Activated CD4-positive, alpha-beta T cell treated with anti-CD3 and anti-CD28 coated beads, Interleukin-2, amount 10 ng/mL, durations not matched to agents 24 days and 14 days (primary cell): ENCODE data around the gene MSMP. TPM values are rescaled to one million over a fixed set of nuclear protein-coding genes. Genes with fewer than 3 reads are reported as not detected.

Source experiments
- DNase-seq: peaks from one replicate; pipeline ENCODE4 v3.0.0; 2022
- H3K27ac Mint-ChIP-seq: one replicate; pipeline ENCODE4 v1.8.0; 2022; ENCODE audit warnings: mild to moderate bottlenecking, mixed read lengths
- H3K27me3 Mint-ChIP-seq: one replicate; pipeline ENCODE4 v1.8.0; 2022; ENCODE audit warnings: mixed read lengths
- H3K36me3 Mint-ChIP-seq: one replicate; pipeline ENCODE4 v1.8.0; 2022; ENCODE audit warnings: low read depth, mild to moderate bottlenecking, mixed read lengths
- H3K4me1 Mint-ChIP-seq: one replicate; pipeline ENCODE4 v1.8.0; 2021; ENCODE audit warnings: mixed read lengths
- H3K4me3 Mint-ChIP-seq: one replicate; pipeline ENCODE4 v1.8.0; 2022; ENCODE audit warnings: mild to moderate bottlenecking, moderate library complexity, mixed read lengths
- H3K9me3 Mint-ChIP-seq: one replicate; pipeline ENCODE4 v1.8.0; 2021; ENCODE audit warnings: mixed read lengths
- intact Hi-C: fragments of 100-400 bp; cut with micrococcal nuclease; formaldehyde crosslinking; loops from one replicate; pipeline ENCODE4 v1.15.1; 2023
- total RNA-seq: library from RNA; stranded (reverse); gene quantifications from 2 replicates; pipeline ENCODE4 v1.2.3, GENCODE V29; 2022

MSMP gene
- total RNA-seq, 1 donor from 2014 or later: not detected

DNA sequence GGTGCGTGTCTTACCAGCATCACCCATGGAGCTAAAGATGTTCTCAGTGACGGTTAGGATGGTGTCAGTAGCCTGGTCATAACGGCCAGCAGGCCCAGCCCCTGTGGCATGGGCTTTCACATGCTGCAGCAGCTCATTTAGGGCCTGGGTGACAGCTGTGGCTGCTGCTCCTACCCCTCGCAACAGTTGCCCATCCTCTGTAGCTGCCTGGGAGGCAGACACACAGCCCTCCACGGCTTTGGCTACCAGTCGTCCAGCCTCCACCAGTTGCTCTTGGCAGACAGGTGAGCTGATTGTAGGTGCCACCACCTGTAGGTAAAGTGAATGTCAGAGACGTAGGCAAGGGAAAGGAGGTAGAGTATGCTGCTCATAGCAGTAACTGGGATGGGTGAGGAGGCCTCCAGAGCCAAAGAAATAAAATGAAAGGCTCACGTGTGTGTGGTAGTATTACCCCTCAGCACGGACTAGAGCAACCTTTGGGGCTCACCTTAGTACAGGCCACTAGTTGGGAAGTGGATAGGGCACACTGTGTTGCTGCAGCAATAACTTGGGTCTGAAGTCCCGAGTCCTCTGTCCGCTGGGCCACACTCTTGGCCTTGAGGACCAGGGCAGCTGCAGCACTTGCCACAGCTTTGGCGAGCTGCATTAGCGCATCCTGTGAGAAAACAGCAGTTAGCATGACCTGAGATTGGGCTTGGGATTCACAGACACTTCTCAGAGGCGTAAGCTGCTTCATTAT lies 36.8 kb downstream of the MSMP start:
- no peaks in the 10 kb centered on the region for H3K9me3 Mint-ChIP-seq
- H3K27ac Mint-ChIP-seq: no peak overlapping the region
- intact Hi-C loops: no loop called here
- H3K36me3 Mint-ChIP-seq: peaks cover 84% of the 10 kb centered on the region
- no peaks in the 10 kb centered on the region for H3K27me3 Mint-ChIP-seq
- H3K4me3 Mint-ChIP-seq: no peak overlapping the region
- DNase-seq: no peak
- H3K4me1 Mint-ChIP-seq: peaks cover 3% of the 10 kb centered on the region

DNA sequence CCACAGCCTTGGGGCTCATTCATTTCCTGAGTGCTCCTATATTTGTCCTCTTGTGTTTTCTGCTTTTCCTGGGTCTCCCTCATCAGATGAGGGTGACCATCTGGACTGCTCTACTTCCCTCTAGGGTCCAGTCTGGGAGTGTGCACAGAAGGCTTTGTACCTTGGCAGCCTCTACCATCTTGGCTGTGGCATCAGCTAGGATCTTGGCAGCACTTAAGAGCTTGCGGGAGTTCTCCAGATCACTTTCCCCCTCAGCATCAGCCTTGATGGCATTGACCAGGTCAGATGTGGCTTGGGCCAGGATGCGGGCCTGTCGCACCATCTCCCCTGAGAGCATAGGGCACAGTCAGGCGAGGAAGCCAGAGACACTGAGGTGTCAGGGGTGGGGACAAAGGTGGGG lies 37.8 kb downstream of the MSMP start:
- H3K36me3 Mint-ChIP-seq: peaks cover 84% of the 10 kb centered on the region

GRCh38 chr9:35714579-35715252 lies 39.4 kb downstream of the MSMP start:
- Mint-ChIP-seq H3K4me1 (peaks cover 4% of the 10 kb centered on the region), H3K36me3 (peaks cover 83% of the 10 kb centered on the region), H3K4me3 (no peak overlapping the region), H3K9me3 (no peaks in the 10 kb centered on the region), H3K27me3 (no peaks in the 10 kb centered on the region), H3K27ac (no peak overlapping the region)
- no peak for DNase-seq
- intact Hi-C loops: no loop called here

More for the DNA sequence above, 37.8 kb downstream of the MSMP start:
- no peaks in the 10 kb centered on the region for H3K9me3 Mint-ChIP-seq
- intact Hi-C loops: no loop called here
- DNase-seq: no peak
- peaks cover 4% of the 10 kb centered on the region for H3K4me1 Mint-ChIP-seq
- H3K27ac Mint-ChIP-seq: no peak overlapping the region
- H3K4me3 Mint-ChIP-seq: no peak overlapping the region
- no peaks in the 10 kb centered on the region for H3K27me3 Mint-ChIP-seq

- Mint-ChIP-seq H3K36me3 (peaks cover 80% of the 10 kb centered on the region), H3K27me3 (no peaks in the 10 kb centered on the region), H3K9me3 (no peaks in the 10 kb centered on the region), H3K27ac (no peak overlapping the region), H3K4me3 (no peak overlapping the region), H3K4me1 (peaks cover 4% of the 10 kb centered on the region)
- intact Hi-C loops: no loop called here
- DNase-seq: no peak
These were observed 40.0 kb downstream of the MSMP start for GRCh38 chr9:35714123-35714522.

GRCh38 chr9:35713578-35713977 lies 40.5 kb downstream of the MSMP start:
- Mint-ChIP-seq H3K36me3 (peaks cover 83% of the 10 kb centered on the region), H3K27me3 (no peaks in the 10 kb centered on the region), H3K4me1 (peaks cover 4% of the 10 kb centered on the region), H3K9me3 (no peaks in the 10 kb centered on the region), H3K27ac (no peak overlapping the region), H3K4me3 (no peak overlapping the region)
- DNase-seq: no peak
- intact Hi-C loops: no loop called here

DNA sequence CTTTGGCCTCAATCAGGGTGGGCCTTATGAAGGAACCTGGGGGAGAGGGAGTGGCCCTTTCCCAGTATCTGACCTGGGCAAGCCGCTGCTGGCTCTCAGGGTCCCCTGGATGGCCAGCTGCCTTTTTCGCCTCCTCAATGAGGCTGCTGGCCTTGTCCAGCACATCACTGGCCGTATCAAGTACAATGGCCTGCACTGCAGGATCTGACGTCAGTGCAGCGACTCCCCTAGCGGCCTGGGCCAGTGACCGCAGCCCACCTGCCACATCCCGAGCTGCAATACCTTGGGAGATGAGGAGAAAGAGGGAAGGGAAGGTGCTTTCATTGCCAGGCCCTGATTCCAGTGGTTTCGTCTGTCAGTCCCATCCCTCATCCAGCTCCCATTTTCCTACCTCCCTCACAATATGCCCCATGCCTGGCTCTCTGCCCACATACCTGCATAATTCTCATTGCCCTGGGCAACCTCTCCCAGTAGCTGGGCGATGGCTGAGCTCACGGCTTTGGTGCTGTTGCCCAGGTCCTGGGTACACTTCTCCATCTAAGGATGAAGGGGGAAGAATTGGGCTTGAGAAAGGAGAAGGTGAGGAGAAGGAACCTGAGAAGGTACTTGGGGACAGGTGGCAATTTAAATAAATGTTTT lies 41.2 kb downstream of the MSMP start:
- no peak overlapping the region for H3K4me3 Mint-ChIP-seq

GRCh38 chr9:35711501-35712428 lies 42.3 kb downstream of the MSMP start:
- DNase-seq: no peak
- H3K36me3 Mint-ChIP-seq: peaks cover 86% of the 10 kb centered on the region
- no peaks in the 10 kb centered on the region for H3K9me3 Mint-ChIP-seq
- no peaks in the 10 kb centered on the region for H3K27me3 Mint-ChIP-seq
- intact Hi-C loops: no loop called here
- H3K27ac Mint-ChIP-seq: peak overlapping the region; percentile 23
- peaks cover 4% of the 10 kb centered on the region for H3K4me1 Mint-ChIP-seq
- H3K4me3 Mint-ChIP-seq: no peak overlapping the region

More for the DNA sequence above, 41.2 kb downstream of the MSMP start:
- peaks cover 83% of the 10 kb centered on the region for H3K36me3 Mint-ChIP-seq
- no peaks in the 10 kb centered on the region for H3K27me3 Mint-ChIP-seq
- H3K9me3 Mint-ChIP-seq: no peaks in the 10 kb centered on the region
- H3K4me1 Mint-ChIP-seq: peaks cover 4% of the 10 kb centered on the region
- DNase-seq: no peak
- intact Hi-C loops: no loop called here
- H3K27ac Mint-ChIP-seq: no peak overlapping the region

GRCh38 chr9:35710818-35711500 lies 43.1 kb downstream of the MSMP start:
- no peaks in the 10 kb centered on the region for H3K9me3 Mint-ChIP-seq
- H3K27ac Mint-ChIP-seq: no peak overlapping the region
- intact Hi-C loops: no loop called here
- no peak for DNase-seq
- no peak overlapping the region for H3K4me3 Mint-ChIP-seq
- peaks cover 4% of the 10 kb centered on the region for H3K4me1 Mint-ChIP-seq
- no peaks in the 10 kb centered on the region for H3K27me3 Mint-ChIP-seq
- H3K36me3 Mint-ChIP-seq: peaks cover 87% of the 10 kb centered on the region

- Mint-ChIP-seq H3K27ac (no peak overlapping the region), H3K4me3 (no peak overlapping the region), H3K9me3 (no peaks in the 10 kb centered on the region), H3K27me3 (no peaks in the 10 kb centered on the region), H3K4me1 (peaks cover 4% of the 10 kb centered on the region), H3K36me3 (peaks cover 82% of the 10 kb centered on the region)
- no peak for DNase-seq
- intact Hi-C loops: no loop called here
These were observed 45.9 kb downstream of the MSMP start for GRCh38 chr9:35708146-35708545.

DNA sequence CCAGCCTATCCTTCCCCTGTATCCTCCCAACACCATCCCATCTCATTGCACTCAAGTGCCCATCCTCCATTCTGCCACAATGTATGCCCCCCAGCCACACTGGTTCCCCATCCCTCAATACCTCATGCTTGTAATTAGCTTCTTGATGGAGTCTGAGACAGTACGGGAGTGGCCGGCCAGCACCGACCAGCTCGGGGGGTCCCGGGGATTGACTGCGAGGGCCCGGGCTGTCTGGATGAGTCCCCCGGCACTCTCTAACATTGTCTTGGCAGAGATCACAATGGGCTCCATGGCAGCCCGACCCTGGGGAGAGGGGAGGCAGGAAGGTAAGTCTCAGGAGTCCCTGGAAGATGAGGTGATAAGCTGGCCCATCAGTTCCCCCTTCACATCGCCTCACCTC lies 47.1 kb downstream of the MSMP start:
- DNase-seq: no peak
- Mint-ChIP-seq H3K27me3 (no peaks in the 10 kb centered on the region), H3K4me3 (no peak overlapping the region), H3K4me1 (peaks cover 1% of the 10 kb centered on the region), H3K27ac (no peak overlapping the region), H3K9me3 (no peaks in the 10 kb centered on the region), H3K36me3 (peaks cover 79% of the 10 kb centered on the region)
- intact Hi-C loops: no loop called here

DNA sequence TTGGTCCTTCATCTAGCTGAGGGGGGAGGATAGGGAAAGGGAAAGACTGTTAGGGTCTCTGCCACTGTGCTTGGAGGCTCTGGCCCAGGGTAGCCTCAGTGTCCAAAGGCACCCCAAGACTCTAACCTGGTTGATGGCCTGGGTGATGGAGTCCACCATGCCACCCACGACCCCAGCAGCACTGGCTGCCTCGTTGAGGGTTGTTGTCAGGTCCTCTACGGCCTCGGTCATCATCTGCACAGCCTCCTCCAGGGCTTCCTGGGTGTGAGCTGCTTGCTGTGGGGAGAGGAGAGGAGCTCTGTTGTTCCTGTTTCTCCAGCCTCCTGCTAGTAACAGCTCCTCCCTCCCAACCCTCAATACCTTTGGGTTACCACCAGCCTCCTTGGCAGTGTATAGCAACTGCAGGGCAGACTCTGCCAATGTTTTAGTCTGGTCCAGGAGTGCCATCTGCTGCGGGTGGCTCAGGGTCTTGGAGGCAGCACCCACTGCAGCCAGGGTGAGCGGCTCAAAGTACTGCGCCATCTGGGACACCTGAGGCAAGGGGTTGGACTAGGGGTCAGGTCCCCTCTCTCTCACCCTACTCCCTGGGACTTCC lies 48.1 kb downstream of the MSMP start:
- intact Hi-C loops: no loop called here

GRCh38 chr9:35705372-35705771 lies 48.7 kb downstream of the MSMP start:
- intact Hi-C loops: no loop called here
- no peak overlapping the region for H3K4me3 Mint-ChIP-seq
- no peaks in the 10 kb centered on the region for H3K27me3 Mint-ChIP-seq
- peaks cover 64% of the 10 kb centered on the region for H3K36me3 Mint-ChIP-seq
- no peak overlapping the region for H3K27ac Mint-ChIP-seq
- H3K4me1 Mint-ChIP-seq: no peaks in the 10 kb centered on the region
- H3K9me3 Mint-ChIP-seq: no peaks in the 10 kb centered on the region
- no peak for DNase-seq

More for the DNA sequence above, 48.1 kb downstream of the MSMP start:
- Mint-ChIP-seq H3K36me3 (peaks cover 69% of the 10 kb centered on the region), H3K27ac (no peak overlapping the region), H3K4me3 (no peak overlapping the region), H3K9me3 (no peaks in the 10 kb centered on the region), H3K4me1 (no peaks in the 10 kb centered on the region), H3K27me3 (no peaks in the 10 kb centered on the region)
- DNase-seq: no peak
